T-helper 22 cell (primary cell): ENCODE measurements around the gene CHST2.
A peak's percentile ranks its signal among the peaks of the same experiment; 100 is the strongest.
"Not testable (repeated sequence)": the region's sequence is repeated elsewhere in the genome, so short reads cannot be mapped to it uniquely, and the experiment has no call there.

Source experiments
- DNase-seq: peaks from one replicate; pipeline ENCODE4 v3.0.0-alpha.2; 2020; ENCODE audit warnings: low read depth

CHST2 gene

GRCh38 chr3:143119009-143119914 lies at the start of gene CHST2:
TSS of gene CHST2 (plus strand) at chr3:143119771. CDS start at chr3:143120817, 1,046 bp downstream.
- peak; percentile 27 for DNase-seq

GRCh38 chr3:143070977-143071551 lies 48.5 kb upstream of the CHST2 start:
- DNase-seq, result no peak

- DNase-seq, result no peak
These were observed 47.8 kb upstream of the CHST2 start for GRCh38 chr3:143071776-143072175.

- not testable (repeated sequence) for DNase-seq
These were observed 47.1 kb upstream of the CHST2 start for GRCh38 chr3:143072298-143073020.

GRCh38 chr3:143073541-143073940 lies 46.0 kb upstream of the CHST2 start:
- DNase-seq, result not testable (repeated sequence)

GRCh38 chr3:143073983-143074382 lies 45.6 kb upstream of the CHST2 start:
- DNase-seq, result not testable (repeated sequence)

GRCh38 chr3:143078883-143079282 lies 40.7 kb upstream of the CHST2 start:
- no peak for DNase-seq

GRCh38 chr3:143080196-143080595 lies 39.4 kb upstream of the CHST2 start:
- DNase-seq, result no peak

GRCh38 chr3:143081365-143081764 lies 38.2 kb upstream of the CHST2 start:
- DNase-seq, result no peak

GRCh38 chr3:143081844-143082778 lies 37.5 kb upstream of the CHST2 start:
- DNase-seq, result no peak

GRCh38 chr3:143083781-143084180 lies 35.8 kb upstream of the CHST2 start:
- no peak for DNase-seq

- no peak for DNase-seq
These were observed 34.5 kb upstream of the CHST2 start for GRCh38 chr3:143084856-143085731.

GRCh38 chr3:143088835-143089234 lies 30.7 kb upstream of the CHST2 start:
- no peak for DNase-seq

GRCh38 chr3:143089965-143090364 lies 29.6 kb upstream of the CHST2 start:
- no peak for DNase-seq

- no peak for DNase-seq
These were observed 29.1 kb upstream of the CHST2 start for GRCh38 chr3:143090486-143090885.

- no peak for DNase-seq
These were observed 28.4 kb upstream of the CHST2 start for GRCh38 chr3:143090976-143091837.

GRCh38 chr3:143092191-143092590 lies 27.4 kb upstream of the CHST2 start:
- DNase-seq, result no peak

GRCh38 chr3:143095813-143096212 lies 23.8 kb upstream of the CHST2 start:
- no peak for DNase-seq

- no peak for DNase-seq
These were observed 21.4 kb upstream of the CHST2 start for GRCh38 chr3:143098032-143098764.
